Mesothelial cell of epicardium (in vitro differentiated cells): Measurements from ENCODE around the gene HS6ST3. TPM values are rescaled to one million over a fixed set of nuclear protein-coding genes. Genes with fewer than 3 reads are reported as not detected.
"Not testable (repeated sequence)": the region's sequence is repeated elsewhere in the genome, so short reads cannot be mapped to it uniquely, and the experiment has no call there.

ENCODE experiments used
- DNase-seq, 2 experiments: peaks; one replicate each; pipeline ENCODE4 v3.0.0; 2021; ENCODE audit warnings: low spot score in 2 of 2; ENCODE audit not compliant: unreplicated experiment in 2 of 2
- H3K27ac Mint-ChIP-seq: 2 replicates; pipeline ENCODE4 v1.8.0; 2021; ENCODE audit warnings: mixed read lengths
- H3K27me3 Mint-ChIP-seq: 2 replicates; pipeline ENCODE4 v1.8.0; 2021; ENCODE audit warnings: low read depth, mixed read lengths
- H3K36me3 Mint-ChIP-seq: 2 replicates; pipeline ENCODE4 v1.8.0; 2021; ENCODE audit warnings: mixed read lengths
- H3K4me1 Mint-ChIP-seq: 2 replicates; pipeline ENCODE4 v1.8.0; 2021; ENCODE audit warnings: mixed read lengths
- H3K4me3 Mint-ChIP-seq: 2 replicates; pipeline ENCODE4 v1.8.0; 2021; ENCODE audit warnings: mild to moderate bottlenecking, moderate library complexity, mixed read lengths
- H3K9me3 Mint-ChIP-seq: 2 replicates; pipeline ENCODE4 v1.8.0; 2021; ENCODE audit warnings: mixed read lengths
- total RNA-seq: library from RNA; stranded (reverse); gene quantifications from 3 replicates; pipeline ENCODE4 v1.2.1, GENCODE V29; 2021
- TF ChIP-seq, protein P1 (sequence below): fragments of 200-600 bp; sonication (generic); IDR thresholded peaks from one replicate; pipeline ENCODE4 v1.5.0; 2021; ENCODE audit warnings: antibody characterized with exemption; ENCODE audit not compliant: unreplicated experiment

The HS6ST3 gene
- total RNA-seq, 1 donor from 2014 or later, result 0.60 TPM

DNA sequence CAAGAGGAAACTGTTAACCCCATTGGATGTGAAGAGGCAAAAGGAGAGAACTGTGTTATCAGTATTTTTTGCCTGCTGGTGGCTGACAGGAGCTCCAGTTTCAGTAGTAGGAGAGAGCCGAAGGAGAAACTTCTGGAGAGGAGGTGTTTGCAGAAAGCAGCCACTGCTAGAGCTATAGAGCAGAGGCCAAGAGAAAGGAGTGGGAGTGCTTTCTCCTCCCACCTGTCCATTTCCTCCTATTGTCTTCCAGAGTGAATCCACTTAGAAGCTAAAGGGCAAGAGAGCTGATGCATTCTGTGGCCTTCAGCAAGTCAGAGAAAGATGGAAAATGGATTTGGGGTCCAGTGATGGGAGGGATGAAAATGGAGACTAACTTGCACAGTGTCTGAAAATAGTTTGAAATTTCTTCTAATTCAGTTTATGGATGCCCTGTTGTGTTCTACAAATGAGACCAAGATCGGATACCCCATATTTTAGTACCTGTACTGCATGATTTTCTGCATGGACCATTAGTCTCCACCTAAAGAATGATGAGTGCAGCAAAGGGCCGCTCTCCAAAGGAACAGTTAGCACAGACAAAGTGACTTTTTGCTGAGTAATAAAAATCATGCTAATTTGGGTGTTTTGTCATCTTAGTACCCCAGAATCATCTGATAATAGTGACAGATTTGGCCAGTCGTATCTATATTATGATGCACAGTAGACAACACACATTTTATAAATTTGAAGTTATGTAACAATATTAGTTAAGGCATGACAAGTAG lies 10.7 kb downstream of the HS6ST3 start:
- H3K36me3 Mint-ChIP-seq, result no peaks in the 10 kb centered on the region
- no peak overlapping the region for H3K27ac Mint-ChIP-seq
- no peak for DNase-seq
- peaks cover 5% of the 10 kb centered on the region for H3K4me1 Mint-ChIP-seq
- H3K9me3 Mint-ChIP-seq, result peaks cover under 1% of the 10 kb centered on the region
- TF ChIP-seq, protein P1, sequence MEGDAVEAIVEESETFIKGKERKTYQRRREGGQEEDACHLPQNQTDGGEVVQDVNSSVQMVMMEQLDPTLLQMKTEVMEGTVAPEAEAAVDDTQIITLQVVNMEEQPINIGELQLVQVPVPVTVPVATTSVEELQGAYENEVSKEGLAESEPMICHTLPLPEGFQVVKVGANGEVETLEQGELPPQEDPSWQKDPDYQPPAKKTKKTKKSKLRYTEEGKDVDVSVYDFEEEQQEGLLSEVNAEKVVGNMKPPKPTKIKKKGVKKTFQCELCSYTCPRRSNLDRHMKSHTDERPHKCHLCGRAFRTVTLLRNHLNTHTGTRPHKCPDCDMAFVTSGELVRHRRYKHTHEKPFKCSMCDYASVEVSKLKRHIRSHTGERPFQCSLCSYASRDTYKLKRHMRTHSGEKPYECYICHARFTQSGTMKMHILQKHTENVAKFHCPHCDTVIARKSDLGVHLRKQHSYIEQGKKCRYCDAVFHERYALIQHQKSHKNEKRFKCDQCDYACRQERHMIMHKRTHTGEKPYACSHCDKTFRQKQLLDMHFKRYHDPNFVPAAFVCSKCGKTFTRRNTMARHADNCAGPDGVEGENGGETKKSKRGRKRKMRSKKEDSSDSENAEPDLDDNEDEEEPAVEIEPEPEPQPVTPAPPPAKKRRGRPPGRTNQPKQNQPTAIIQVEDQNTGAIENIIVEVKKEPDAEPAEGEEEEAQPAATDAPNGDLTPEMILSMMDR, result no peak
- H3K27me3 Mint-ChIP-seq, result peaks cover 8% of the 10 kb centered on the region
- H3K4me3 Mint-ChIP-seq, result no peak overlapping the region

DNA sequence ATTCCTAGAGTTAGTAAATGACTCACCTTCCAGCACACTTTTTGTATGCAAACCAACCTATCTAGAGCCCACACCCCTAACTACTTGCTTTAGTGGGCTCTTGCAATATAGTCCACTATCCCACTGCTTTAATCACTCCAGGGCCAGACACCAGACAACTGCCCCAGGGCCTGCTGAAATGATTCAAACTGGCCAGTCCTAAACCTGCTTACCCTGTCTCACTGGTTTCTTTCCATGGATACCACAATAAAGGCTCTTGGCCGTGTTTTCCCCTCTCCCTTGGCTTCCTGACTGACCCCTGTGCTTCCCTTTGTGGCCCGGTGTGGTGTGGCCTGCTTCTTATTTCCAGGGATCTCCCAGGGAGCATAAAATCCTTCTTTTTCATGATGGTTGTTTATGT lies 14.6 kb downstream of the HS6ST3 start:
- H3K4me1 Mint-ChIP-seq, result peaks cover 5% of the 10 kb centered on the region

DNA sequence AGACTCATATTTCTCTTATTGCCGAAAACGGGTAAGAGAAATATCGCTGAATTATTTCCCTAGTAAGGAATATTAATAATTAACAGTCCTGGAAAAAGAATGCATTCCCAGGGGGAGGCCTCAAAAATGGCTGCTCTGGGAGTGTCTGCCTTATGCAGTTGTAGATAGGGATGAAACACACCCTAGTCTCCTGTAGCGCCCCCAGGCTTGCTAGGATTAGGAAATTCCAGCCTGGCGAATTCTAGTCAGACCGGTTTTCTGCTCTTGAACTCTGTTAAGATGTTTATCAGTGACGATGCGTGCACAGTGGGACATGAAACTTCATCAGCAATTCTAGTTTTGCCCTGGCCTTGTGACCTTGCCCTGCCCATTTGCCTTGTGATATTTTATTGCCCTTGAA lies 18.2 kb downstream of the HS6ST3 start:
- not testable (repeated sequence) for H3K4me3 Mint-ChIP-seq, DNase-seq, H3K4me1 Mint-ChIP-seq, H3K27me3 Mint-ChIP-seq, H3K27ac Mint-ChIP-seq
- H3K36me3 Mint-ChIP-seq, result peaks cover 15% of the 10 kb centered on the region
- peaks cover 42% of the 10 kb centered on the region for H3K9me3 Mint-ChIP-seq

More for the DNA sequence above, 14.6 kb downstream of the HS6ST3 start:
- Mint-ChIP-seq H3K9me3 (peaks cover 36% of the 10 kb centered on the region), H3K36me3 (peaks cover 14% of the 10 kb centered on the region), H3K27me3 (peaks cover 4% of the 10 kb centered on the region), H3K4me3 (no peak overlapping the region), H3K27ac (no peak overlapping the region)
- TF ChIP-seq, protein P1, result no peak
- DNase-seq, result no peak

DNA sequence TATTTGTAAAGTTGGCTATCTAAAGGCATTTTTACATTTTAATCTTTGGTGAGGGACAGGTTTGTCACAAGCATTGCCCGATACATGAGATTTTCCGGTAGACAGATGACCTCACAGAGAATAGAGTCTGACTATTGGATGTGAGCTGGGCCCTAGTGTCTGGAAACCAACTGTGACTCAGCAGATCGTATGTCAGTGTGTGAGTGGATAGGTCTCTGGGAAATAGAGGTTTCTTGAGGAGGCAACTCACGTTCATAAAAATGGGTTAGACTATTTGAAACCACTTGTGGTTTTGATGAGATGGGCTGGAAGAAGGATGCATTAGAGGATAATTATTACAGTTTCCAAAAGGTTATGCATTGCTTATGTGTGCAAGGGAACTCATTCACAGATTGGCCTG lies 19.2 kb downstream of the HS6ST3 start:
- no peak for DNase-seq
- peaks cover 5% of the 10 kb centered on the region for H3K4me1 Mint-ChIP-seq
- H3K4me3 Mint-ChIP-seq, result no peak overlapping the region
- TF ChIP-seq, protein P1, result no peak
- H3K27ac Mint-ChIP-seq, result no peak overlapping the region
- peaks cover 42% of the 10 kb centered on the region for H3K9me3 Mint-ChIP-seq
- peaks cover 15% of the 10 kb centered on the region for H3K36me3 Mint-ChIP-seq
- no peaks in the 10 kb centered on the region for H3K27me3 Mint-ChIP-seq

DNA sequence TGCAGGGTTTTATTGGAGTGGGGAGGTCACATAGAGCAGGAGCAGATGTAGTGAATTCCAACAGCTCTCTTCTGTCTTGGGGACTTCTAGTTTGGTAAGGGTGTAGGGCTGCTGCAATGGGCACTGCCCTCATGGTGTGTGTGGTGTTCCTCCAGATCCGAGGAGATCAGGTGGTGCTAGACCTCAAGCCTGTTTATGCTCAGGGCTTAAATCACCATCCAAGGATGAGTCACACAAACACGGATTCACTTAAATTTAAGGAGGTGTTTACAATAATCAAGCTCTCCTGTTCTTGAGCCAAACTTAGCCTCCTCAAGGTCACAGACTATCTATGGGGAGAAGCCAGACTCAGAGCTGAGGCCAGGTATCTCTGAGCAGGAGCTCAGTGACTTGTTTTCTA lies 23.0 kb downstream of the HS6ST3 start:
- Mint-ChIP-seq H3K27me3 (no peaks in the 10 kb centered on the region), H3K4me1 (peaks cover 5% of the 10 kb centered on the region), H3K4me3 (no peak overlapping the region), H3K27ac (no peak overlapping the region), H3K9me3 (peaks cover 20% of the 10 kb centered on the region), H3K36me3 (peaks cover 7% of the 10 kb centered on the region)
- TF ChIP-seq, protein P1, result no peak
- no peak for DNase-seq

DNA sequence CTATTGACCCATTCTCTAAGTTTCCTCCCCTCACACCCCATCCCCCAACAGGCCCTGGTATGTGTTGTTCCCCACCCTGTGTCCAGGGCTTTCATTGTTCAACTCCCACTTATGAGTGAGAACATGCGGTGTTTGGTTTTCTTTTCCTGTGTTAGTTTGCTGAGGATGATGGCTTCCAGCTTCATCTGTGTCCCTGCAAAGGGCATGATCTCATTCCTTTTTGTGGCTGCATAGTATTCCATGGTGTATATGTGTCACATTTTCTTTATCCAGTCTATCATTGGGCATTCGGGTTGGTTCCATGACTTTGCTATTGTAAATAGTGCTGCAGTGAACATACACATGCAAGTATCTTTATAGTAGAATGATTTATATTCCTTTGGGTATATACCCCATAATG lies 25.5 kb downstream of the HS6ST3 start:
- H3K4me1 Mint-ChIP-seq, result peaks cover 11% of the 10 kb centered on the region
- H3K27me3 Mint-ChIP-seq, H3K27ac Mint-ChIP-seq, DNase-seq, H3K36me3 Mint-ChIP-seq, H3K4me3 Mint-ChIP-seq, H3K9me3 Mint-ChIP-seq: not testable (repeated sequence)
